ENCODE measurements around the gene DBN1.
A peak's percentile ranks its signal among the peaks of the same experiment; 100 is the strongest.

The DBN1 gene

GRCh38 chr5:177455661-177456590 lies 17.5 kb downstream of the DBN1 start:
- peak; percentile 98 for DNase-seq

DNA sequence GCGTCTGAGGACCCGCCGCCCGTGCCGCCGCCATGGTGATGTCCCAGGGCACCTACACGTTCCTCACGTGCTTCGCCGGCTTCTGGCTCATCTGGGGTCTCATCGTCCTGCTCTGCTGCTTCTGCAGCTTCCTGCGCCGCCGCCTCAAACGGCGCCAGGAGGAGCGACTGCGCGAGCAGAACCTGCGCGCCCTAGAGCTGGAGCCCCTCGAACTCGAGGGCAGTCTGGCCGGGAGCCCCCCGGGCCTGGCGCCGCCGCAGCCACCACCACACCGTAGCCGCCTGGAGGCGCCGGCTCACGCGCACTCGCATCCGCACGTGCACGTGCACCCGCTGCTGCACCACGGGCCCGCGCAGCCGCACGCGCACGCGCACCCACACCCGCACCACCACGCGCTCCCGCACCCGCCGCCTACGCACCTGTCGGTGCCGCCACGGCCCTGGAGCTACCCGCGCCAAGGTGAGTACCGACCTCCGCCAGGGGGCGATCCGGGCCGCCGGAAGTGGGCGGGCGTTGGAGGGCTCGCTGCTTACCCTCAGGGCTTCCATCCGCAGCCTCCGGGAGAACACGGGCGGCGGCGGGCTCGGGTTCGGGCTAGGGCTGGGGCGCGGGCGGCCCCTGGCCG lies 18.3 kb downstream of the DBN1 start:
- DNase-seq, result peak; percentile 95

DNA sequence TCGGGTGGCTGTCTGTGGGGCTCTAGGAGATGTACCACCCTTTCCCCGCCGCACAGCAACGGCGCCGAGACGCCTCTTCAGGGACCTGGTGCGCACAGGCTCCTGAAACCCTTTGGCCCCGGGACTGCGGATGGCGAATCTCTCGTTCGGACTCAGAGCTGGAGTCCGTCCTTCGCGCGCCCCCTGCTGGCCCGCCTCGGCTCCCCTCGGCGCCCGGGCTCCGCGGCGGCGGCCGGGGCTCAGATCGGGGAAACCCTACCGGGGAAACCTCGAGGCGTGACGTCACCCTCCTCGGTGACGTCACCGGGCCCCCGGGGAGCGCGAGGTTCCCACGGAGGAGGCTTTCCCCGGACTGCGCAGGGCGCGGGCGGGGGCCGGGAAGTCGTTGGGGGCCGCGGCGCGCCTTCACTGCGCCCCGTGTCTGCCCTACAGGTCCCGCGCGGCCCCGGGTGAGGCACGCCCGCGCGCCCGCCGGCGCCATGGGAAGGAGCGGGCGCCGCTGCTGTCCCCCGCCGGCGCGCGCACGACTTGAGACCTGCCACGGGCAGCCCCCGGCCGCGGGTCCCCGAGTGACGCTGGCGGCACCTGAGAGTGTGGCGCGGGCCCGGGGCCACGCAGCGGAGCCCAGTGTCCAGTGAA lies 18.9 kb downstream of the DBN1 start:
- DNase-seq, result peak; percentile 94

DNA sequence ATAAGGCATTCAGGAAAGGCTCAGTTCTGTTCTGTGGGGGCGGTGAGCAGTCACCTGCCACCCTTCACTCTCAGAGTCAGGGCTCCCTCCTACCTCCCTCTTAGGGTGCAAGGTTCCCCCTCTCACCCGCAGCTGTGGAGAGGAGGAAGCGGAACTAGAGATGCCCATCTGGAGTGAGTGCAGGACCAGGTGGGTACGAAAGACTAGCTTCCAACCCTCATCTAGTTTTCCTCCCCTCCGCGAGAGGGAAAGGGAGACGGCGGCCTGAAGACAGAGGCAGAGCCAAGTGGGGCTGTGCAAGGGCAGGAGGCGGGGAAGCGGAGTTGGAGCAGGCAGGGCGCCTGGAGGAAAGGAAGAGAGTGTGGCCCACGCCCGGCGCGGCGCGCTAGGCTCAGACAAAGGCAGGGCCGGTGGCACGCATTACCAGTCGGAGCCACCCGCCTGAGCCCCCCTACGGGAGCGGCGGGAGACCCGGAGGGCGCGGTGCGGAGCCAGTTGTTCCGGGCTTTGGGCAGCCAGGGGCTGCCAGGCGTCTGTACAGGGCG lies 19.5 kb downstream of the DBN1 start:
- no peak for DNase-seq

DNA sequence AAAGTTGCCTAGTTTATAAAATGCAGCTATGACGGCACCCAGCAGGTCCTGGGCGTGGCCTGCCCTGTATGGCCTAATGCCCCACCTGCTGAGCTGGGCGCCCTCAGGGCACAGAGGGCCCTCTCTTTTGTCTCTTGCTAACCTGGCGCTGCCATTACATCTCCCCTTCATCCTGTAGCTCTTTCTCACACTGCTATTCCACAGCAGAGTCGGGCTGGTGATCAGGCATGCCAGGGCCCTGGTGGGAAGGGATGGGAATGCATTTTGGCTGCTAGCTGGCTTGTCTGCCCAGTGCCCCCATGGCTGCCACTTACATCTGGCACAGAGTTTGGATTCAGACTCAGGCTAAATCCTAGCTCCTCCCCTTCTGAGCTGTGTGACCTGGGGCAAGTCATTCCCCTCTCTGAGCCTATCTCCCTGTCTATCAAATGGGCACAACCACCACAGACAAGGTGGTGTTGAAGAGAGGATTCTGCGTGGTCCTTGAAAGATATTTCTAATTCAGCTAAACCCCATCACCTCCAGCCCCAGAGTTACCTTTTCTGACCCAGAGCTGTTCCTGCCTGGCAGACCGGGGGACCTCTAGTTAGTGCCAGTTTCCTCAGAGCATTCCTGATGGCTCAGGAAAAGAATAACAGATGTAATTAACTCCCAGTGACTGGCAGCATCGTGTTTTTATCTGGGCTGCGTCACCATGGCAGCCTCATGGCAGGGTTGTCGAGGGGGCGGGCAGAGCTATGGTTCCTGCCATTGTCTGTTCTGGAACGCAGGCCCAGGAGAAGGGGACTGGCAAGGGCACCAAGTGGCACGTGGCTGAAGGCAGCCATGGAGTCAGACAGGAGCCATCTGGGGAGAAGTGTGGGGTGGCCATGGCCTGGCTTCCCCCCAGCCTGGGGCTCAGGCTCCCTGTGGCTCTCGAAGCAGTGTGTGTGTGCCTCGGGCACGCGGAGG lies 20.5 kb downstream of the DBN1 start:
- DNase-seq, result peak; percentile 11

DNA sequence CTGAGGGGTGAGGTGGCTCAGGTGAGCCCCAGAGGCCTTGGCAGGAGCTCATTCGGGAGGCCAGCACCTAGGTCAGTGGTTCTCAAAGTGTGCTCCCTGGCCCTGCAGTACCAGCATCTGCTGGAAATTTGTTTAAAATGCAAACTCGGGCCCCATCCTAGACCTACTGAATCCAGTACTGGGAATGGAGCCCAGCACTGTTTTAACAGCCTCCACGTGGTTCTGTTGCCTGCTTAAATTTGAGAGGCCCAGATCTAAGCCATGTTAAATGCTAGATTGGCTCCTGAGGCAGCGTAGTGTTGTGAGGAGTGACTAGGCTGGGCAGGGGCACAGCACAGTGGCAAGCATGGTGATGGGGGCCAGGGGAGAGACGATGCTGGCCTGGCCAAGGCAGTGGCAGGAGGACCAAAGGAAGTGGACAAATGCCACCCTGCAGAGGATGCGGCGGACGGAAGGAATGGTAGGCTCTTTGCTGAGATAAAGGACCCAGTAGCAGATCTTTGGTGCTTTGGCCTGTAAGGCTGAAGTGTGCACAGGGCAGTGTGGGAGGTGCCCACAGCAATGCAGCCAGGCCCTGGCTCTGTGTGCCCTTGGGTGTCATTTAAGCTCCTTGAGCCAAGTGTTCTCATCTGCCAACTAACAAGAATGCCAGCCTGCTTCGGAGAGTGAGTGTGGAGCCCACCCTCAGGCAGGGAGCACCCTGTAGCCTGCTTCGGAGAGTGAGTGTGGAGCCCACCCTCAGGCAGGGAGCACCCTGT lies 22.6 kb downstream of the DBN1 start:
- DNase-seq, result peak; percentile 3

DNA sequence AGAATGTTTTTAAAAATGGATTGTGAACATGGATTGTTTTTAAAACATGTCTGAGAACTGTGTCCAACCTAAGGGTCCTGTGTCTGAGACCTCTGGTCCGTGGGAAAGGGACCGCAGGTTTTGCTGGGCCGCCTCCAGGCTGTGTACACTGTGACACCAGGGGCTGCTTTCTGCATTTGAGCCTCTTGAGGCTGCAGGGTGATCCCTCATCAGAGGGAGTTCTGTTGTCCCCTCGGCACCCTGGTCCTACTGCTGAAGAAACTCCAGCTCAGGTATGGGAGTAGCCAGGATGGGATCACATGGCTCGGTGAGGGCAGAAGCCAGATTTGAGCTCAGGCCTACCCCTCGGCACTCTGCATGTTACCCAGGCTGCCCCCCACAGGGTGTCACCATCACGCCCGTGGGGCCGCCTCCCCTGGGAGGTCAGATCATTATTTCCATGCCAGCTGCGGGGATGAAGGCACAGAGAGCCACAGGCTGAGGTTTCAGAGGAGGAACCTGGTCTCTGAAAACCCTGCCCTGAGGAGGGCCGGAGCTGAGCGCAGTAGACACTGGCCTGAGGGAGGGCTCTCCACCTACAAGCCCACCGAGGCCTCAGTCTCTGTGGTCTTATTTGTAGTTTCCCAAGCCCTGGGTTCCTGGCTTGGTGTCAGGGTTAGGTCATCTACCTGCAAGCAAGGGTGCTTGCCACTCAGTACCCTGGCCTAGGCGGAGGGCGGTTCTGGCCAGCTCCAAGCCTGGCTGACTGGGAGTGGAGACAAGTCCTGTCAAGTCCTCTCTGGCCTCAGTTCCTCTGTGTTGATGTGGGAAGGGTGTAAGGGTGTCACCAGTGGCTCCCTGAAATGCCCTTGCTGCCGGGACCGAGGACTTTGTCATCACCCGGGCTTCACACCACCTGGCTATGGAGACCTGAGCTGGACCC lies 24.0 kb downstream of the DBN1 start:
- DNase-seq, result peak; percentile 15

GRCh38 chr5:177448244-177448950 lies 25.0 kb downstream of the DBN1 start:
- DNase-seq, result peak; percentile 7

GRCh38 chr5:177447611-177448243 lies 25.7 kb downstream of the DBN1 start:
- DNase-seq, result peak; percentile 50

GRCh38 chr5:177447066-177447610 lies 26.3 kb downstream of the DBN1 start:
- DNase-seq, result peak; percentile 81

DNA sequence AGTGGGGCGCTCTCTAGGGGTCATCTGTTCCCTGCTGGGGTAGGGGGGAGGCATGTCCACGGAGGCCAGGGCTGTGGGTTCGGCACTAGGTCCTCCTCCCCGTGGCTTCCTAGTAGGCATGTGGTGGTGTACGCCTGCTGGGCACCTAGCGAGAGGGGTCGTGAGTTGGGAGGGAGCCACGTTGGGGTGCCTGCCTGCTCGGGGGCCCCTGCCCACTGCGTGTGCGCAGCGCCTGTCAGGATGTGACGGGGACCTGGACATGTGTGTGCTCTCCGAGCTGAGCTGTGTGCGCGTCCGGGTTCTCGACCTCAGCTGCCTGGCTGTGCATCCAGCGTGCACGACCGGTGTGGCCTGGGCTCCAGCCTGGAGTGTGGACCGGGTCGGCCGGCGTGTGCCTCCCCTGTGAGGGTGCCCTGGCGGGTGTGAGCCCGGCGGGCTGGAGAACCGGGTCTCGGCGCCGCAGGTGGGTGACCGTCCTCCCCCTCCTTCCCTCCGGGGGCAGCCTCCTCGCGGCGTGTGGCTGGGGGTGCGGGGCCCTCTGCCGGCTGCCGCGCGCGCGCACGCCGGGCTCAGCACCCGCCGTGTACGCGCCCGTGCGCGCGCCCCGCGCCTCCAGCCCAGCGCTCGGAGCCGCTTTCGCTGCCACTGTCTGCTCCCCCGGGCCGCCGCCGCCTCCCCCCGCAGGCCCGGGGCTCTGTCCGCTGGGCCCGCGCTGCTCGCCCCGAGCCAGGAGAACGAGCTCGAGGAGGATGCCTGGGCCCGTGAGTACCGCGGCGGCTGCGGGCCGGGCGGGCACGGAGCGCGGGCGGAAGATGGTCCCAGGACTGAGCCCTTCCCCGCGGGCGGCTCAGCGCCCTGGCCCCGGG lies 27.0 kb downstream of the DBN1 start, which contains the start of gene PRR7:
TSS of gene PRR7 (plus strand) at position 615 of the 866 bp plus-strand sequence. CDS start 8,254 bp downstream, outside the sequence.
- peak; percentile 80 for DNase-seq

DNA sequence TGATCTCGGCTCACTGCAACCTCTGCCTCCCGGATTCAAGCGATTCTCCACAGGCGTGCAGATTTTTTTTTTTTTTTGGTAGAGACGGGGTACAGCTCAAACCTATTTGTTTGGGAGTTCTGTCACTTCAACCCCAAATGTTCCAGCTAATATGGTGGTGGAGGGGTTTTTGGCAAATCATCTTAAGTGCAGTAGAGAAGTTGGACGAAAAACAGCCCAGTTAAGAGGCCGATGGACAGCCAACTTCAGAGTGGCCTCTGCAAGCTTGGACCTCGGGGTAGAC lies 27.6 kb downstream of the DBN1 start:
- DNase-seq, result no peak

DNA sequence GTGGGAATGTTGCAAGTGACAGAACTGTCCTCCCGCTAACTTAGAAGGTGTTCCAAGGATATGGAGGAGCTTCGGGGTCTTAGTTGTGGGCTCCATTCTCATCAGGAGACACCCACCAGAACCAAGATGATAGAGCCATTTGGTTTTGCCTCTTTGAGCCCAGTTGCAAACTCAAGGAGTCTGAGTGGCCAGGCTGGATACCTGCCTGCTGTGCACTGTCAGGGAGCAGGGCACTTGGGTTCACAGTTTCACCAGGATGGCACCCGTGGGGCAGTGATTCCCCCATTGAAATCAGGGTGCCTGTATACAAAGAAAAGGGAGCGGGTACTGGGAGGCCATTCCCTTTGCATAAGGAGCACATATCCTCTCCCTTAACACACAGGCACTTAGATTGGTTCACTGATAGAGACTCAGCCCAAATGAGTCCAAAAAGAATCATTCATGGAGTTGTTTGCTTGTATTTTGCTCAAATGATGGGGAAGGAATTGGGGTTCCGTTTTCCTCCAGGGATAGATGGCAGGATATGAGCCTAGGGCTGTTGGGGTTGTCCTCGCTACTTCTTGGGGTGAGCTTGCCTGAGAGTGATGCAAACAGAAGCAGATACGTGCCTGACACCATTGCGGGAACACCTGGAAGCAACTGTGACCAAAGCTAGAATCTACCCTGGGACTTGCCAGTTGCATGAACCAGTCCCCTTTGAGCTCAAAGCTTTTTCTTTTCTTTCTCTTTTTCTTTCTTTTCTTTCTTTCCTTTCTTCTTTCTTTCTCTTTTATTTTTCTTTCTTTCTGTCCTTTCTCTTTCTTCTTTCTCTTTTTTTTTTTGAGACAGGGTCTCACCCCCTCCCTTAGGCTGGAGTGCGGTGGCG lies 28.1 kb downstream of the DBN1 start:
- peak; percentile 50 for DNase-seq

GRCh38 chr5:177444106-177445051 lies 29.1 kb downstream of the DBN1 start:
- DNase-seq, result peak; percentile 49

DNA sequence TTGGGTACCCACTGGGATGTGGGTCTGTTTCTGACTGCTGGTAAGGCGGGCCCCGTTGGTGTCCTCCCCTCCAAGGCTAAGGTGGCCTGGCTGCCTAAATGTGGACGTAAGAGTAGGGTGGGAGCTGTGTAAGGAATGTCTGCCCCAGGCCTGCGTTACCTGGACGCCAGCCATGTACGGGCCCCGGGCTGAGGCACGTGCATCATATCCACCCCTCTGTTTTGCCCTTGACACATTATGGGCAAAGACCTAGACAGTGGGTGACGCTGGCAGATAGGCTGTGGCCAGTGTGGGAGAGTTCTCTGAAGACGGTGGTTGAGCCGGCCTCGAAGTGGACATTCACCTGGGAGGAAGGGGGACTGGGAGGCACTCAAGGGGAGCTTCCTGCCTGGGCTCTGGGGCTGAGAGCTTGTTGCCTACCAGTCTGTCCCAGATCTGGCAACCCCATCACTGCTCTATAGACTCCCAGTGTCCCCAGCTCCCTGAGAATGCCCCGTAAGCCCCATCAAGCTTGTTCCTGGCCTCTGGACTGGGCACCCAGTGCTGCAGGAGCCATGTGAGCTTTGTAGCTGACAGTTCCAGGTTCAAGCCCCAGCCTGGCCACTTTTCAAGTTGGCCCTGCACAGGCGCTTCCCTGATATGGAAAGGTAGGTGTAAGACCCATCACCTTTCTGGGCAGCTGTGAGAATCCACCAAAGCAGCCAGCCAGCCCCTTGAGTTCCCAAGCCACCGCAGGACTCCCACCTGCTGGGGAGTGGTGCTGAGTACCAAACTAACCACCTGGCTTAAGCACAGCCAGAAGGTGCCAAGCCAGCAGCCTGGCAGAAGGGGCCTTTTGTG lies 30.1 kb downstream of the DBN1 start:
- no peak for DNase-seq

Data from stimulated activated CD4-positive, alpha-beta T cell treated with anti-CD3 and anti-CD28 coated beads, Interleukin-15, amount 100 ng/mL, for 24 hours (primary cell).